ENCODE measurements around the gene COLEC12.
"Not testable (repeated sequence)": the region's sequence is repeated elsewhere in the genome, so short reads cannot be mapped to it uniquely, and the experiment has no call there.

The COLEC12 gene

GRCh38 chr18:415047-415446 is 85.5 kb downstream of the COLEC12 start:
- H3K4me3 ChIP-seq: no peak overlapping the region
- H3K4me1 ChIP-seq: no peaks in the 10 kb centered on the region
- no peaks in the 10 kb centered on the region for H3K9me3 ChIP-seq
- H3K36me3 ChIP-seq (replicated peaks): no peaks in the 10 kb centered on the region
- no peak for DNase-seq (ENCODE audit: low spot score in 2 of 2)
- in situ Hi-C loops (cut with MboI; ENCODE audit: low sequenced_read_pairs): no loop called here
- H3K27me3 ChIP-seq (ENCODE audit: low read depth): no peaks in the 10 kb centered on the region

- no peak for DNase-seq (ENCODE audit: low spot score in 2 of 2)
- H3K4me1 ChIP-seq: no peaks in the 10 kb centered on the region
- no peak overlapping the region for H3K4me3 ChIP-seq
- H3K36me3 ChIP-seq (replicated peaks): no peaks in the 10 kb centered on the region
- no peaks in the 10 kb centered on the region for H3K9me3 ChIP-seq
- H3K27me3 ChIP-seq (ENCODE audit: low read depth): no peaks in the 10 kb centered on the region
- in situ Hi-C loops (cut with MboI; ENCODE audit: low sequenced_read_pairs): no loop called here
These were observed 87.3 kb downstream of the COLEC12 start for GRCh38 chr18:413233-413632.

GRCh38 chr18:410047-410455 is 90.5 kb downstream of the COLEC12 start:
- Histone ChIP-seq H3K4me1 (no peaks in the 10 kb centered on the region), H3K9me3 (no peaks in the 10 kb centered on the region), H3K4me3 (no peak overlapping the region), H3K36me3 (replicated peaks) (no peaks in the 10 kb centered on the region), H3K27me3 (ENCODE audit: low read depth) (no peaks in the 10 kb centered on the region)
- in situ Hi-C loops (cut with MboI; ENCODE audit: low sequenced_read_pairs): no loop called here
- DNase-seq (ENCODE audit: low spot score in 2 of 2): no peak

GRCh38 chr18:408367-408766 is 92.1 kb downstream of the COLEC12 start:
- no peaks in the 10 kb centered on the region for H3K4me1 ChIP-seq
- no peaks in the 10 kb centered on the region for H3K36me3 ChIP-seq (replicated peaks)
- H3K4me3 ChIP-seq: no peak overlapping the region
- no peak for DNase-seq (ENCODE audit: low spot score in 2 of 2)
- in situ Hi-C loops (cut with MboI; ENCODE audit: low sequenced_read_pairs): no loop called here
- H3K9me3 ChIP-seq: no peaks in the 10 kb centered on the region
- no peaks in the 10 kb centered on the region for H3K27me3 ChIP-seq (ENCODE audit: low read depth)

- Histone ChIP-seq H3K36me3 (replicated peaks) (no peaks in the 10 kb centered on the region), H3K4me3 (no peak overlapping the region), H3K4me1 (no peaks in the 10 kb centered on the region), H3K9me3 (no peaks in the 10 kb centered on the region), H3K27me3 (ENCODE audit: low read depth) (no peaks in the 10 kb centered on the region)
- no peak for DNase-seq (ENCODE audit: low spot score in 2 of 2)
- in situ Hi-C loops (cut with MboI; ENCODE audit: low sequenced_read_pairs): no loop called here
These were observed 92.8 kb downstream of the COLEC12 start for GRCh38 chr18:407626-408224.

- Histone ChIP-seq H3K4me3 (no peak overlapping the region), H3K4me1 (no peaks in the 10 kb centered on the region), H3K27me3 (ENCODE audit: low read depth) (no peaks in the 10 kb centered on the region), H3K9me3 (no peaks in the 10 kb centered on the region), H3K36me3 (replicated peaks) (no peaks in the 10 kb centered on the region)
- DNase-seq (ENCODE audit: low spot score in 2 of 2): no peak
- in situ Hi-C loops (cut with MboI; ENCODE audit: low sequenced_read_pairs): no loop called here
These were observed 93.3 kb downstream of the COLEC12 start for GRCh38 chr18:407191-407590.

- no peaks in the 10 kb centered on the region for H3K36me3 ChIP-seq (replicated peaks)
- H3K4me3 ChIP-seq: no peak overlapping the region
- H3K4me1 ChIP-seq: no peaks in the 10 kb centered on the region
- in situ Hi-C loops (cut with MboI; ENCODE audit: low sequenced_read_pairs): no loop called here
- H3K9me3 ChIP-seq: no peaks in the 10 kb centered on the region
- H3K27me3 ChIP-seq (ENCODE audit: low read depth): no peaks in the 10 kb centered on the region
- DNase-seq (ENCODE audit: low spot score in 2 of 2): no peak
These were observed 93.8 kb downstream of the COLEC12 start for GRCh38 chr18:406677-407076.

GRCh38 chr18:405006-405405 is 95.5 kb downstream of the COLEC12 start:
- H3K27me3 ChIP-seq (ENCODE audit: low read depth); H3K9me3 ChIP-seq; H3K4me1 ChIP-seq; in situ Hi-C loops (cut with MboI; ENCODE audit: low sequenced_read_pairs); H3K36me3 ChIP-seq (replicated peaks); DNase-seq (ENCODE audit: low spot score in 2 of 2); H3K4me3 ChIP-seq: not testable (repeated sequence)

GRCh38 chr18:404061-404636 is 96.4 kb downstream of the COLEC12 start:
- in situ Hi-C loops (cut with MboI; ENCODE audit: low sequenced_read_pairs): no loop called here
- no peak for DNase-seq (ENCODE audit: low spot score in 2 of 2)
- Histone ChIP-seq H3K4me1 (no peaks in the 10 kb centered on the region), H3K36me3 (replicated peaks) (no peaks in the 10 kb centered on the region), H3K4me3 (no peak overlapping the region), H3K9me3 (no peaks in the 10 kb centered on the region), H3K27me3 (ENCODE audit: low read depth) (no peaks in the 10 kb centered on the region)

- DNase-seq (ENCODE audit: low spot score in 2 of 2): no peak
- H3K4me1 ChIP-seq: no peaks in the 10 kb centered on the region
- no peaks in the 10 kb centered on the region for H3K27me3 ChIP-seq (ENCODE audit: low read depth)
- H3K9me3 ChIP-seq: peaks cover 6% of the 10 kb centered on the region; the same call in 1 of the 2 replicates
- no peaks in the 10 kb centered on the region for H3K36me3 ChIP-seq (replicated peaks)
- H3K4me3 ChIP-seq: no peak overlapping the region
- in situ Hi-C loops (cut with MboI; ENCODE audit: low sequenced_read_pairs): no loop called here
These were observed 98.4 kb downstream of the COLEC12 start for GRCh38 chr18:402129-402528.

GRCh38 chr18:400456-400855 is 100.0 kb downstream of the COLEC12 start:
- Histone ChIP-seq H3K9me3 (peaks cover 6% of the 10 kb centered on the region; the same call in 1 of the 2 replicates), H3K36me3 (replicated peaks) (no peaks in the 10 kb centered on the region), H3K4me1 (no peaks in the 10 kb centered on the region), H3K27me3 (ENCODE audit: low read depth) (no peaks in the 10 kb centered on the region), H3K4me3 (no peak overlapping the region)
- DNase-seq (ENCODE audit: low spot score in 2 of 2): no peak
- in situ Hi-C loops (cut with MboI; ENCODE audit: low sequenced_read_pairs): no loop called here

- H3K27me3 ChIP-seq (ENCODE audit: low read depth): no peaks in the 10 kb centered on the region
- H3K36me3 ChIP-seq (replicated peaks): no peaks in the 10 kb centered on the region
- H3K9me3 ChIP-seq: peaks cover 6% of the 10 kb centered on the region; the same call in 1 of the 2 replicates
- H3K4me1 ChIP-seq: no peaks in the 10 kb centered on the region
- no peak overlapping the region for H3K4me3 ChIP-seq
- DNase-seq (ENCODE audit: low spot score in 2 of 2): no peak
- in situ Hi-C loops (cut with MboI; ENCODE audit: low sequenced_read_pairs): no loop called here
These were observed 100.8 kb downstream of the COLEC12 start for GRCh38 chr18:399631-400135.

GRCh38 chr18:398935-399630 is 101.4 kb downstream of the COLEC12 start:
- Histone ChIP-seq H3K9me3 (peaks cover 6% of the 10 kb centered on the region; the same call in 1 of the 2 replicates), H3K4me3 (no peak overlapping the region), H3K36me3 (replicated peaks) (no peaks in the 10 kb centered on the region), H3K4me1 (no peaks in the 10 kb centered on the region), H3K27me3 (ENCODE audit: low read depth) (no peaks in the 10 kb centered on the region)
- DNase-seq (ENCODE audit: low spot score in 2 of 2): no peak
- in situ Hi-C loops (cut with MboI; ENCODE audit: low sequenced_read_pairs): no loop called here

- Histone ChIP-seq H3K4me3 (no peak overlapping the region), H3K4me1 (no peaks in the 10 kb centered on the region), H3K9me3 (peaks cover 6% of the 10 kb centered on the region; the same call in 1 of the 2 replicates), H3K36me3 (replicated peaks) (no peaks in the 10 kb centered on the region), H3K27me3 (ENCODE audit: low read depth) (no peaks in the 10 kb centered on the region)
- DNase-seq (ENCODE audit: low spot score in 2 of 2): no peak
- in situ Hi-C loops (cut with MboI; ENCODE audit: low sequenced_read_pairs): no loop called here
These were observed 103.9 kb downstream of the COLEC12 start for GRCh38 chr18:396556-396955.

All from HAP-1 (cell line).